ENCODE measurements around the gene NPBWR2. TPM values are rescaled to one million over a fixed set of nuclear protein-coding genes. Genes with fewer than 3 reads are reported as not detected.

NPBWR2 gene
- total RNA-seq, 1 experiment from 2014 or later: not detected

- no peaks in the 10 kb centered on the region for H3K27me3 ChIP-seq (ENCODE audit: control insufficient read depth, insufficient read depth, low read length)
- no peak for DNase-seq
- H3K4me3 ChIP-seq (ENCODE audit: insufficient read depth, low read depth, low read length): no peak overlapping the region
- no peaks in the 10 kb centered on the region for H3K36me3 ChIP-seq (replicated peaks; ENCODE audit: control insufficient read depth, insufficient read depth, low read length)
Measured at GRCh38 chr20:64116016-64116415, 8.7 kb upstream of the NPBWR2 start.

- DNase-seq: no peak
- H3K4me3 ChIP-seq (ENCODE audit: insufficient read depth, low read depth, low read length): no peak overlapping the region
- H3K27me3 ChIP-seq (ENCODE audit: control insufficient read depth, insufficient read depth, low read length): no peaks in the 10 kb centered on the region
Measured at GRCh38 chr20:64115171-64115911, 8.0 kb upstream of the NPBWR2 start.

GRCh38 chr20:64114356-64114971 lies 7.1 kb upstream of the NPBWR2 start:
- Histone ChIP-seq H3K36me3 (replicated peaks; ENCODE audit: control insufficient read depth, insufficient read depth, low read length) (no peaks in the 10 kb centered on the region), H3K27me3 (ENCODE audit: control insufficient read depth, insufficient read depth, low read length) (no peaks in the 10 kb centered on the region), H3K4me3 (ENCODE audit: insufficient read depth, low read depth, low read length) (no peak overlapping the region)
- DNase-seq: no peak

More at GRCh38 chr20:64115171-64115911, 8.0 kb upstream of the NPBWR2 start:
- H3K36me3 ChIP-seq (replicated peaks; ENCODE audit: control insufficient read depth, insufficient read depth, low read length): no peaks in the 10 kb centered on the region

- H3K36me3 ChIP-seq (replicated peaks; ENCODE audit: control insufficient read depth, insufficient read depth, low read length): no peaks in the 10 kb centered on the region
- no peaks in the 10 kb centered on the region for H3K27me3 ChIP-seq (ENCODE audit: control insufficient read depth, insufficient read depth, low read length)
- H3K4me3 ChIP-seq (ENCODE audit: insufficient read depth, low read depth, low read length): no peak overlapping the region
- no peak for DNase-seq
Measured at GRCh38 chr20:64113796-64114355, 6.5 kb upstream of the NPBWR2 start.

GRCh38 chr20:64113444-64113775 lies 6.0 kb upstream of the NPBWR2 start:
- Histone ChIP-seq H3K4me3 (ENCODE audit: insufficient read depth, low read depth, low read length) (no peak overlapping the region), H3K27me3 (ENCODE audit: control insufficient read depth, insufficient read depth, low read length) (no peaks in the 10 kb centered on the region), H3K36me3 (replicated peaks; ENCODE audit: control insufficient read depth, insufficient read depth, low read length) (no peaks in the 10 kb centered on the region)
- DNase-seq: no peak

GRCh38 chr20:64112691-64113443 lies 5.5 kb upstream of the NPBWR2 start:
- DNase-seq: no peak
- Histone ChIP-seq H3K27me3 (ENCODE audit: control insufficient read depth, insufficient read depth, low read length) (no peaks in the 10 kb centered on the region), H3K4me3 (ENCODE audit: insufficient read depth, low read depth, low read length) (no peak overlapping the region), H3K36me3 (replicated peaks; ENCODE audit: control insufficient read depth, insufficient read depth, low read length) (no peaks in the 10 kb centered on the region)

- Histone ChIP-seq H3K4me3 (ENCODE audit: insufficient read depth, low read depth, low read length) (no peak overlapping the region), H3K36me3 (replicated peaks; ENCODE audit: control insufficient read depth, insufficient read depth, low read length) (no peaks in the 10 kb centered on the region)
- DNase-seq: no peak
Measured at GRCh38 chr20:64111841-64112641, 4.7 kb upstream of the NPBWR2 start.

GRCh38 chr20:64110411-64111068 lies 3.2 kb upstream of the NPBWR2 start:
- no peak for DNase-seq
- Histone ChIP-seq H3K27me3 (ENCODE audit: control insufficient read depth, insufficient read depth, low read length) (no peaks in the 10 kb centered on the region), H3K4me3 (ENCODE audit: insufficient read depth, low read depth, low read length) (no peak overlapping the region), H3K36me3 (replicated peaks; ENCODE audit: control insufficient read depth, insufficient read depth, low read length) (no peaks in the 10 kb centered on the region)

More at GRCh38 chr20:64111841-64112641, 4.7 kb upstream of the NPBWR2 start:
- no peaks in the 10 kb centered on the region for H3K27me3 ChIP-seq (ENCODE audit: control insufficient read depth, insufficient read depth, low read length)

- H3K4me3 ChIP-seq (ENCODE audit: insufficient read depth, low read depth, low read length): no peak overlapping the region
- no peaks in the 10 kb centered on the region for H3K36me3 ChIP-seq (replicated peaks; ENCODE audit: control insufficient read depth, insufficient read depth, low read length)
- no peaks in the 10 kb centered on the region for H3K27me3 ChIP-seq (ENCODE audit: control insufficient read depth, insufficient read depth, low read length)
- DNase-seq: no peak
Measured at GRCh38 chr20:64109831-64110391, 2.5 kb upstream of the NPBWR2 start.

GRCh38 chr20:64108731-64109681 lies 1.6 kb upstream of the NPBWR2 start:
- no peak for DNase-seq
- Histone ChIP-seq H3K4me3 (ENCODE audit: insufficient read depth, low read depth, low read length) (no peak overlapping the region), H3K27me3 (ENCODE audit: control insufficient read depth, insufficient read depth, low read length) (no peaks in the 10 kb centered on the region), H3K36me3 (replicated peaks; ENCODE audit: control insufficient read depth, insufficient read depth, low read length) (no peaks in the 10 kb centered on the region)

GRCh38 chr20:64107736-64108457 lies 532 bp upstream of the NPBWR2 start:
- no peak overlapping the region for H3K4me3 ChIP-seq (ENCODE audit: insufficient read depth, low read depth, low read length)
- DNase-seq: no peak
- peaks cover 5% of the 10 kb centered on the region for H3K27me3 ChIP-seq (ENCODE audit: control insufficient read depth, insufficient read depth, low read length)
- H3K36me3 ChIP-seq (replicated peaks; ENCODE audit: control insufficient read depth, insufficient read depth, low read length): no peaks in the 10 kb centered on the region

GRCh38 chr20:64106435-64106961 lies 867 bp downstream of the NPBWR2 start:
- peaks cover 14% of the 10 kb centered on the region for H3K27me3 ChIP-seq (ENCODE audit: control insufficient read depth, insufficient read depth, low read length)

More at GRCh38 chr20:64106435-64106961, 867 bp downstream of the NPBWR2 start:
- Histone ChIP-seq H3K4me3 (ENCODE audit: insufficient read depth, low read depth, low read length) (no peak overlapping the region), H3K36me3 (replicated peaks; ENCODE audit: control insufficient read depth, insufficient read depth, low read length) (no peaks in the 10 kb centered on the region)
- no peak for DNase-seq

Measured in H7 (cell line).